ENCODE measurements around the gene MED28. TPM values are rescaled to one million over a fixed set of nuclear protein-coding genes. Genes with fewer than 3 reads are reported as not detected.

MED28 gene
- total RNA-seq, 2 donors from 2014 or later = 94.5 to 107 TPM

DNA sequence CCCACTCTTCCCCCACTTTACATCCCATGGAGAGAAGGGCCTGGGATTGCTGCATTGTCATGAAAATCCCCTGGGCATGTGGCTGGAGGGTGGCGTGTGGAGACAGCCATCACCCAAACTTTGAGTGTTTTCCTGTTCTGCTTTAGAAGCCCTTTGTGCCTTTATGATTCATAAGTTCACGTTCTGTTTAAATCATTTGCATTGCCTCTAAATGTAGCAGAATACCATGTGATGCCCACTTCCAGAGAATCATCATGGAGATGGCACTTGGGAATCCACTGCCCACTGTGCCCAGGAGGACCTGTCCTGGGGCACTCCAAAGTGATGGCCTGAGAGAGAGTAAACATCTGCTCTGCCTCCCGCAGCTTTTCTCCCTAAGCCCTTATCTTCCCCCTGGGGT lies 52.8 kb downstream of the MED28 start:
- H3K9me3 Mint-ChIP-seq = no peaks in the 10 kb centered on the region
- Histone ChIP-seq H3K9me3 (ENCODE audit: control insufficient read depth, low read length) (no peaks in the 10 kb centered on the region), H3K27ac (ENCODE audit: low read depth, low read length) (no peak overlapping the region), H3K27me3 (ENCODE audit: control insufficient read depth, insufficient read depth, low read length, poor library complexity, severe bottlenecking) (no peaks in the 10 kb centered on the region), H3K9ac (ENCODE audit: extremely low read depth, low read length, poor library complexity, severe bottlenecking) (no peak overlapping the region), H3K4me3 (ENCODE audit: low read length) (no peak overlapping the region), H3K4me1 (ENCODE audit: control insufficient read depth, insufficient read depth, low read length) (no peaks in the 10 kb centered on the region), H3K36me3 (ENCODE audit: control insufficient read depth, insufficient read depth, low read length) (no peaks in the 10 kb centered on the region)
- TF ChIP-seq, protein P1, sequence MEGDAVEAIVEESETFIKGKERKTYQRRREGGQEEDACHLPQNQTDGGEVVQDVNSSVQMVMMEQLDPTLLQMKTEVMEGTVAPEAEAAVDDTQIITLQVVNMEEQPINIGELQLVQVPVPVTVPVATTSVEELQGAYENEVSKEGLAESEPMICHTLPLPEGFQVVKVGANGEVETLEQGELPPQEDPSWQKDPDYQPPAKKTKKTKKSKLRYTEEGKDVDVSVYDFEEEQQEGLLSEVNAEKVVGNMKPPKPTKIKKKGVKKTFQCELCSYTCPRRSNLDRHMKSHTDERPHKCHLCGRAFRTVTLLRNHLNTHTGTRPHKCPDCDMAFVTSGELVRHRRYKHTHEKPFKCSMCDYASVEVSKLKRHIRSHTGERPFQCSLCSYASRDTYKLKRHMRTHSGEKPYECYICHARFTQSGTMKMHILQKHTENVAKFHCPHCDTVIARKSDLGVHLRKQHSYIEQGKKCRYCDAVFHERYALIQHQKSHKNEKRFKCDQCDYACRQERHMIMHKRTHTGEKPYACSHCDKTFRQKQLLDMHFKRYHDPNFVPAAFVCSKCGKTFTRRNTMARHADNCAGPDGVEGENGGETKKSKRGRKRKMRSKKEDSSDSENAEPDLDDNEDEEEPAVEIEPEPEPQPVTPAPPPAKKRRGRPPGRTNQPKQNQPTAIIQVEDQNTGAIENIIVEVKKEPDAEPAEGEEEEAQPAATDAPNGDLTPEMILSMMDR (conservative IDR thresholded peaks at IDR 0.05) = no peak
- 86 to 94% methylated on average over 2 to 3 of the region's 3 CpGs for WGBS, 2 experiments (ENCODE audit: insufficient coverage in 1 of 2, insufficient read length in 1 of 2)
- H3K27me3 Mint-ChIP-seq (ENCODE audit: insufficient read depth) = no peaks in the 10 kb centered on the region
- H3K4me3 Mint-ChIP-seq = no peak overlapping the region
- H3K27ac Mint-ChIP-seq = no peak overlapping the region
- DNase-seq = no peak
- peaks cover 3% of the 10 kb centered on the region for H3K4me1 Mint-ChIP-seq
- H3K36me3 Mint-ChIP-seq (ENCODE audit: low read depth) = no peaks in the 10 kb centered on the region

DNA sequence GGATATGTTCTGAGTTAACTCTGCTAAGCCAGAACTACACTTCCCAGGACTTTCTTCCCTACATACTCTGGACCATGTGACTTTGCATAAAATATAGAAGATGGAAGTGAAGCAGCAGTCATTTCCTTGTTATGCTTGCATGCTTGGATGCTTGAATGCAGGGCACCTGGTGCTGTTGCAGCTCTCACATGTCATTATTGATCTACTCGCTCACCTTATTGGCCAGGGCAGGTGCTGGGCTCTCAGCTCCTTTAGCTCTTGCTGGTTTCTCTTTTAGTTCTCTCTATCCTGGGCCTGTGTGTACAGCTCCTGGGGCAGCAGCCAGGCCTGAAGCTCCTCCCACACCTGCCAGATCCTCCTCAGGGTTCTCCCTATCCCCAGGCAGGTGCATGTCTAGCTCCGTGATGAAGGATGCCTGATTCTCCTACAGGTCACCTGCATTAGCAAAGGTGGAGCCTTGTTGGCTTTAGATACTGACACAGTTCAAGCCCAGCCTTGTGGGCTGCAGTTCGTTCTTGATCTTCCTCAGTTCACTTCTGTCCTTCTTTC lies 53.3 kb downstream of the MED28 start:
- no peaks in the 10 kb centered on the region for H3K4me1 ChIP-seq (ENCODE audit: control insufficient read depth, insufficient read depth, low read length)
- no peaks in the 10 kb centered on the region for H3K36me3 ChIP-seq (ENCODE audit: control insufficient read depth, insufficient read depth, low read length)
- no peak overlapping the region for H3K27ac Mint-ChIP-seq
- no peak overlapping the region for H3K27ac ChIP-seq (ENCODE audit: low read depth, low read length)
- no peaks in the 10 kb centered on the region for H3K27me3 Mint-ChIP-seq (ENCODE audit: insufficient read depth)
- TF ChIP-seq, protein P1 (conservative IDR thresholded peaks at IDR 0.05) = no peak
- H3K36me3 Mint-ChIP-seq (ENCODE audit: low read depth) = no peaks in the 10 kb centered on the region
- H3K4me3 Mint-ChIP-seq = no peak overlapping the region
- no peaks in the 10 kb centered on the region for H3K27me3 ChIP-seq (ENCODE audit: control insufficient read depth, insufficient read depth, low read length, poor library complexity, severe bottlenecking)
- H3K4me1 Mint-ChIP-seq = peaks cover 3% of the 10 kb centered on the region
- no peak overlapping the region for H3K9ac ChIP-seq (ENCODE audit: extremely low read depth, low read length, poor library complexity, severe bottlenecking)
- H3K4me3 ChIP-seq (ENCODE audit: low read length) = no peak overlapping the region
- DNase-seq = no peak
- H3K9me3 Mint-ChIP-seq = no peaks in the 10 kb centered on the region
- 88 to 100% methylated on average over 2 to 3 of the region's 3 CpGs for WGBS, 2 experiments (ENCODE audit: insufficient coverage in 1 of 2, insufficient read length in 1 of 2)
- H3K9me3 ChIP-seq (ENCODE audit: control insufficient read depth, low read length) = no peaks in the 10 kb centered on the region

DNA sequence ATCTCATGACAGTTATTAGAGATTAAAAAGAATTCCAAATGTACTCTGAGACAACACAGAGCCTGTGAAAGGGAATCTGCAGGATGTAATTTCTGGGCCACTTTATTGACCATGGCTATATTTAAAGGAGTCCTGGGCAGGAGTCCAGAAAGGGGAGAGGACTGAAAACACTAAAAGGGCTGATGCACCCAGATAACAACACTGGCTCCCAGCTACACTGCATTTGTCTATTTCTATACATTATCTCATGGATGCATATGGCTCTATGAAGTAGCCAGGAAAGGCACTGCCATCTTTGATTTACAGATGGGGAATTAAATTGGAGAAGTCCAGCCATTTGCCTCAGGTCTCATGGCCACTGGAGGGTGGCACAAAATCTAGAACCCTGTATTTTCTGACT lies 56.0 kb downstream of the MED28 start:
- TF ChIP-seq, protein P1 (conservative IDR thresholded peaks at IDR 0.05) = no peak
- H3K27me3 Mint-ChIP-seq (ENCODE audit: insufficient read depth) = no peaks in the 10 kb centered on the region

More for the DNA sequence above, 56.0 kb downstream of the MED28 start:
- H3K9ac ChIP-seq (ENCODE audit: extremely low read depth, low read length, poor library complexity, severe bottlenecking) = no peak overlapping the region
- H3K4me1 Mint-ChIP-seq = peaks cover 3% of the 10 kb centered on the region
- H3K27ac ChIP-seq (ENCODE audit: low read depth, low read length) = no peak overlapping the region
- H3K36me3 Mint-ChIP-seq (ENCODE audit: low read depth) = no peaks in the 10 kb centered on the region
- H3K27me3 ChIP-seq (ENCODE audit: control insufficient read depth, insufficient read depth, low read length, poor library complexity, severe bottlenecking) = no peaks in the 10 kb centered on the region
- DNase-seq = no peak
- no peaks in the 10 kb centered on the region for H3K9me3 Mint-ChIP-seq
- H3K4me1 ChIP-seq (ENCODE audit: control insufficient read depth, insufficient read depth, low read length) = no peaks in the 10 kb centered on the region
- no peak overlapping the region for H3K4me3 ChIP-seq (ENCODE audit: low read length)
- no peak overlapping the region for H3K27ac Mint-ChIP-seq
- H3K36me3 ChIP-seq (ENCODE audit: control insufficient read depth, insufficient read depth, low read length) = no peaks in the 10 kb centered on the region
- H3K9me3 ChIP-seq (ENCODE audit: control insufficient read depth, low read length) = no peaks in the 10 kb centered on the region
- H3K4me3 Mint-ChIP-seq = no peak overlapping the region

All from endodermal cell (in vitro differentiated cells).